Midbrain (tissue), 1 donor: ENCODE results near the gene MS4A15.
A peak's percentile ranks its signal among the peaks of the same experiment; 100 is the strongest.
"Not testable (repeated sequence)": the region's sequence is repeated elsewhere in the genome, so short reads cannot be mapped to it uniquely, and the experiment has no call there.

Source experiments
- DNase-seq: peaks from one replicate; lab custom pipeline; 2025; lab: John Stamatoyannopoulos, UW

MS4A15 gene

DNA sequence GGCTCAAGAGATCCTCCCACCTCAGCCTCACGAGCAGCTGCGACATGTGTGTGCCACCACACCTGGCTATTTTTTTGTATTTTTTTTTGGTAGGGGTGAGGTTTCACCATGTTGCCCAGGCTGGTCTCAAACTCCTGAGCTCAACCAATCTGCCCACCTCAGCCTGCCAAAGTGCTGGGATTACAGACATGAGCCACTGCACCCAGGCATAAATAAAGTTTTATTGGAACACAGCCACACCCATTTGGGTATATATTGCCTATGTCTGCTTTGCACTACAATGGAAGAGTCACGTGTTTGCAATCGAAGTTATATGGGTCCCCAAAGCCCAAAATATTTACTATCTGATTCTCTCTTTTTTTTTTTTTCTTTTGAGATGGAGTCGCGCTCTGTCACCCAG is 1.8 kb upstream of the MS4A15 start:
- no peak for DNase-seq

DNA sequence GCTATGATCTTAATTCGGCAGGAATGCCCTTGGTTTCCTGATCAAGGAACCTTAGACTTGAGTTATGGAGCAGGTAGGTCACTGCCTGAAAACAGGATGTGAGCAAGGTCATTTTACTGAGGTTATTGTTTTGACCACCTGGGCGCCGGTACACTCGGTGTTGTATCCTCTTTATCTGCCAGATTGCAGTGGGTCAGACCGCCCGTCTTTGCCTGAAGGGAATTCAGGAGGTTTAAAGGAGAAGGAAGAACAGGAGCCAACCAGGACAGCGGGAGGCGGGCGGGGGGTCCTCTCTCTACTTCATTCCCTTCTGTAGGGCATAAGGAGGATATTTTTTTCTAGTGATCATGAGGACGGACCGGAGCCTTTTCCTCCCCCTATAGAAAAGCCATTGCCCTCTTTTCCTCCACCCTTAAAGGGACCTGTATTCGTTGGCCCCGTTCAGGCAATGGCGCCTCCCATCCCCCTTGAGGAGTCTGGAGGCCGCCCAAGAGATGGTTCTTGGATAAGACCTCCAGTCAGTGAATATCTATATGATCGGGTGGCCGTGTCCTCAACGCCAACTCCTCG is 649 bp downstream of the MS4A15 start:
- no peak for DNase-seq

DNA sequence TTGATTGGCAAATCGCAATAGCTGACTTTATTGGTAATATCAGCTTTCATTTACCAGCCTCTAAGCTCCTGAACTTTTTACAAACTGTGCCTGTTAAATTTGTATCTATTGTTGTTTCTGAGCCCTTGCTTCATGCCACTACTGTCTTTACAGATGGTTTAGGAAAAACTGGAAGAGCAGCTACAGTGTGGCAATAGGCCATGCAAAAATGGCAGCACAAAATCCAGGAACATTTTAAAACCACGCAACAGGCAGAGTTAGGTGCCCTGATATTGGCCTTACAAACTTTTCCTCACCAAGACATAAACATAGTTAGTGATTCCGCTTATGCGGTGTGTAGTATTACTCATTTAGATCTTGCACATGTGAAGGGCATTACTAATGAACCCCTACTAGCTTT is 2.0 kb downstream of the MS4A15 start:
- not testable (repeated sequence) for DNase-seq

DNA sequence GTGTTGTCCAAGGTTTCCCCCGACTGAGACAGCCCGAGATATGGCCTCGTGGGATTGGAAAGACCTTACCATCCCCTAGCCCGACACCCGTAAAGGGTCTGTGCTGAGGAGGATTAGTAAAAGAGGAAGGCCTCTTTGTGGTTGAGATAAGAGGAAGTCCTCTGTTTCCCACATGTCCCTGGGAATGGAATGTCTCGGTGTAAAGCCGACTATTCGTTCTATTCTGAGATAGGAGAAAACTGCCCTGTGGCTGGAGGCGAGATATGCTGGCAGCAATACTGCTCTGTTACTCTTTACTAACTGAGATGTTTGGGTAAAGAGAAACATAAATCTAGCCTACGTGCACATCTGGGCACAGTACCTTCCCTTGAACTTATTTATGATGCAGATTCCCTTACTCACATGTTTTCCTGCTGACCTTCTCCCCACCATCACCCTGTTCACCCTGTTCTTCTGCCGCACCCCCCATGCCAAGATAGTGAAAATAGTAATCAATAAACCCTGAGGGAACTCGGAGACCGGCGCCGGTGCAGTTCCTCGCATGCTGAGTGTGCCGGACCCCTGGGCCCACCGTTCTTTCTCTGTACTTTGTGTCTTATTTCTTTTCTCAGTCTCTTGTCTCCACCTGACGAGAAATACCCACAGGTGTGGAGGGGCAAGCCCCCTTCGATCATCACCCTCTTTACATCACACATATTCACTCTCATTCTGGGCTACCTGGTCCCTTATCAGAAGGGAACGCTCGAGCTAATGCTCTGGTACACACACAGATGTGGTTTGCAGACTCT is 3.0 kb downstream of the MS4A15 start:
- DNase-seq, result peak; percentile 1

DNA sequence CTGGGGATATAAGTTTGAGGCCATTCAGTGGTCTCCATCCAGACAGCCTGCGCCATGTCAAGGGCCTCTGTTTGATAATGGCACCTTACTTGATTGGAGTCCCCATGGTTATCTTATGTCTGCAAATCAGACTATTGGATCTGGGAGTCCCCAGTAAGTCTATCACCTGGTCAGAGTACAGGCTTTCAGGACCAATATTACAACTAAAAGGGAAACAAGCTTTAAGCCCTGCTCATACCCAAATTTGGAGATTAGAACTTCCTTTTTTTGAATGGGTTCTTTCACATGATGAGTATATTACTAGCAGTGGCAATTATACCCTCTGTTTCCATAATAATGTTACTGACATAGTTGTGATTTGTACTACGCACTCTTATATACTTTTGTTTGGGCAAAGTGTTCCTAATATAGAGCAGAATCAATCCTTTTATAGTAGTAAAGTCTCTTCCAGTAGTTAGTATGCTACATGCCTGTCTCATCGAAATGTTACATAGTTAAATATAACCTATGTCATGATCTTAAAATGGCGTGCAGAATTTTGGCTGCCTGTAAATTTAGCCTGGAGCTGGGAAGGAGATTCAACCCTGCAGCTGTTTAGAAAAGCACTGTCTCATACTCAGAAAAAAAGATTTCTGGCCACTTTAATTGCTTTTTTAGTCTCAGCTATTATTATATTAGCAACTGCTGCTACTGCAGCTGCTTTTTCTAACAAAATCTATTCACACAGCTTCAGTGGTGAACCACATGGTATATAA is 4.9 kb downstream of the MS4A15 start:
- no peak for DNase-seq

DNA sequence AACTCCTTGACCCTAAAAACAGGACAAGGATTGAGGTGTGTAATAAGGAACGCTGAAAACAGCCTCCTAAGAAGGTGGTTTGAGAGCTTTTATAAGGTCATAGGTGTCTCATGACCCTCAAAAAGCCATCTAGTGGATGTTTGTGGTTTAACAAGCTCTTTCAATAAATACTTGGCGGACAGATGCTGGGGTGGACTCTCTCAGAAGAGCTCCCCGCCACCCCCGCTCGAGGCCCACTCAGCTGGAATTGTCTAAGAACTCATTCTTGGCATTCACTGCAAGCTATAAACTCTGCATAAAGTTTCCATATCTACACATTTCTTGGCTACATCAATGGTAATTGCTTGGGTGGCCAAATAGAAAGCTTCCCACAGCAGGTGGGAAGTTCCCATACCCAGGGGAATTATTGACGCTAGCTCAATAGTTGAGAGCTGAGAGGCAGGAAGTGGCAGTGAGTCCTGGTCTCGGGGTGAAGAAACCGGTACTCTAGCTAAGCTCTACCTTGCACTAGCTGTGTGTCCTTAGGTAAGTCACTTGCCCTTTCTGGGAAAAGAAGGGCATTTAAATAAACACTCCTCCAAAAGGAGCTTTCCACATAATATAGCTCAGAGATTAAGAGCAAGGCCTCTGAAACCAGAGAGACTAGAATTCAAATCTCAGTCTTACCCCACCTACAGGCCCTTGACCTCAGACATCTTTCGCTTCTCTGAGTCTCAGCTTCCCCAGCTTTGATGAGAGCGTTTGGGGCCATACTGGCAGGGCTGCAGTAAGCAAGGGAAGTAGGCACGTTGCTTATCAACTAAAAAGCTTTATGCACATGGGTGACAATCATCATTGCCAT is 6.4 kb downstream of the MS4A15 start:
- DNase-seq, result no peak

DNA sequence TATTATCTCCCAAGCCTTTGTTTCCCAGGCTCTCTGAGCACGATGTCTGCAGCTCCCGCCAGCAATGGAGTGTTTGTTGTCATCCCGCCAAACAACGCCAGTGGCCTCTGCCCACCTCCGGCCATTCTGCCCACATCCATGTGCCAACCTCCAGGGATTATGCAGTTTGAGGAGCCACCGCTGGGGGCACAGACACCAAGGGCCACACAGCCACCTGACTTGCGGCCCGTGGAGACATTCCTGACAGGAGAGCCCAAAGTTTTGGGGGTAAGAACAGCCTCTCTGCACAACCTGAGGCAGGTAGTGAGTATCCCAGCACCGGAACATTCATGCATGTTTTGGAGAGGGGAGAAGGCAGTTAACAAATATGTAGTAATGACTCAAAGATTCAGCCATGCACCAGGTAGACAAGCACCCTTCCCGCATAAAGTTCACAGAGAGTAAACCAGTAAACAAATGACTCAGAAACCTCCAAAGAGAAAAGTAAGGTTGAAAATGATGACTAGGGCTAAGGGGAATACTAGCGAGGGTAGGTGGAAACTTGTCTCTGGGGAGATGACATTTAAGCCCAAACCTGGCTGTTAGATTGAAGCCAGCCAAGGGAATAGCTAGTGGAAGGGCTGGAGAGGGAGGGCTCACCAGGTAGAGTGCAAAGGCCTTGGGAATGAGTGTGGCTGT is 7.2 kb downstream of the MS4A15 start:
- no peak for DNase-seq

DNA sequence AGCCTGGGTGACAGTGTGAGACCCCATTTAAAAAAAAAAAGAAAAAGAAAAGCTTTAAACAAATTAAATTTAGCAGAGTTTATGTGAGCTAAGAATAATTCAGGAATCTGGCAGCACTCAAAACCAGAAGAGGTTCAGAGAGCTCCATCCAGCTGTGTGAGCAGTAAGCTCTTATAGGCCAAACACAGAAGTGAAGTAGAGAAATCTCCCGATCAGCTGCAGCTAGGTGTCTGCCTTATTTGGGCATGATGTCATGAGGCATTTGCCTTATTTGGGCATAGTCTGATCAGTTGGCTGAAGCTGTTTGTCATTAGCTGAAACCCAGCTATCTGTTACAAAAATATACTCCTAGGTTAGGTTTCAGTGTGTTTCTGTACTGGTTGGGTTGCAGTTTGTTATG is 8.2 kb downstream of the MS4A15 start:
- DNase-seq, result no peak

DNA sequence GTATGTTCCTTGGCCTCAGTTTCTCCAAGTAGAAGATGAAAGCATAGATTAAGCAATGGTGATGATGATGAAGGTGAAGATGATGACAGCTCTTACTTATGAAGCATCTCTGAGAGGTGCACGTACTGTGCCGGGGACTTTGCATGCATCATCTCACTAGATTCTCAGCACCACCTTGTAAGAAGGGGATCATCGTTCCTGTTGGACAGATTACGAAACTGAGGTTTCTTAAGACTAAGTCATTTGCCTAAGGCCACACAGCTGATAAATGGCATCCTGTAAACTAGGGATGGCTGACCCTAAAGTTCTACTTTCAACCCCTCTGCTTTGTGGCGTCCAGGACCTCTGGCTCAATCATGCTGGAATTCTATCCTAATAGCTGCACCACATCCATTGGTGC is 8.7 kb downstream of the MS4A15 start:
- DNase-seq, result no peak

DNA sequence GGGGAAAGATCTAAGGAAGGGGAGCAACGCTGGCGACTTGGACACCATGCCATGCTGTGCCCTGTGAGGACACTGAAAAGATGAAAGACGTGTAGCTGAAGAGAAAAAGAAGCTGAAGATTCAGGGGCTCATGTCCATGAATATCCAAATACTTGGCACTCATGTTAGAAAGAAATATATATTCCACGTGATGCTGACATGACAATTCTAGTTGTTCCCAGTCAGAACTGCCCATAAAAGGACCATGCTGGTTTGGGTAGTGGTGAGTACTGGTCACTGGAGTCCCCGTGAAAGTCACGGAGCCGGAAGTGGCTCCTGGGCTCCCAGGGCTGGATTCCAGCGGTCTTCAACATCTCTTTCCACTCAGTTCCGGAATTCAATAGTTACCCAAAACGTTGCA is 9.9 kb downstream of the MS4A15 start:
- no peak for DNase-seq

DNA sequence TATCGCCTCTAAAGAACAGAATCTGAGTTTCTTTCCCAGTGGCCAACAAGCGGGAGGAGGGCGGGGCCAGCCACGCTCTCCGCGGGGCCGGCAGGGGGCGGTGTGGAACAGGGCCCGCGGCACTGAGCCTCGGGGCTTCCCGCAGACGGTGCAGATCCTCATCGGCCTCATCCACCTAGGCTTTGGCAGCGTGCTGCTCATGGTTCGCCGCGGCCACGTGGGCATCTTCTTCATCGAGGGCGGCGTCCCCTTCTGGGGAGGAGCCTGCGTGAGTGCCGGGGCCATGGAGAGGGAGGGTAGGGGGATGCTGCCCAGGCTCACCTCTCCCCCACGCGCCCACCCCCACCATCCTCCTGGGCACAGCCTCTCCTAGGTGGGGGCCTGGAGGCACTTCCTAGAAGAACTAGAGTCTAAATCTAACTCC is 10.7 kb downstream of the MS4A15 start:
- no peak for DNase-seq

DNA sequence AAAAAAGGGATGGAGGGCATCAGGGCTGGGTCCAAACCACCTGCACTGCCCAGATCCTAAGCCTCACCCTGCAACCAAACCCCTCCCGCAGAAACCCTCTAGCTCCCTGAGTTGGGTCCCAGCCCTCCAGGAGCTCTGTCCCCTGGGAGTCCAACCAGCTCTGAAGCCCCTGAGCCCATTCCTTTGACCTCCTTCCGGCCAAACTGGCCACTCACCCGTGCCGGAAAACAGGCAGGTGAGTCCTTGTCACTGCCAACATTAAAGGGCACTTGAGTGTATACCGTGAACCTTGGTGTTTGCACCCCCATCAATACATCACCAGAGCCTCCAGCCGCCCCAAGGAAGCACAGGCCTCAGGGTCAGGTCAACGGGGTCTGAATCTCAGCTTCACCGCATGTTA is 11.5 kb downstream of the MS4A15 start:
- DNase-seq, result no peak

DNA sequence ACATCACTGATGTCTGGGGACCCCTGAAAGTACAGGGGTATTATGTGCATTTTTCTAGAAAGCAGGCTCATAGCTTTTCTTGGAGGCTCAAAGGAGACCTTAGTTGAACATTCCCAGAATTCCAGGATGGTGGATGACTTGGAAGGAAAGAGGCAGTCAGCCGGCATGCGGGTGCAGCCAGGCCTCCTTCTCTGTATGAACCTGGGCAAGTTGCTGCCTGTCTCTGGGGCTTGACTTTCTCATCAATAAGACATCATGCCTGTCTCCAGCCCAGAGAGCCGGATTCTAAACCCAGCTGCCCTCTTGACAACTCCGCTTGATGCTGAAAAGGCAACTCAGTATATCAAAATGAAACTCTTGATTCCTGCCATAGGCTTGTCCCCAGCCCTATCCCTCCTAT is 12.6 kb downstream of the MS4A15 start:
- no peak for DNase-seq

DNA sequence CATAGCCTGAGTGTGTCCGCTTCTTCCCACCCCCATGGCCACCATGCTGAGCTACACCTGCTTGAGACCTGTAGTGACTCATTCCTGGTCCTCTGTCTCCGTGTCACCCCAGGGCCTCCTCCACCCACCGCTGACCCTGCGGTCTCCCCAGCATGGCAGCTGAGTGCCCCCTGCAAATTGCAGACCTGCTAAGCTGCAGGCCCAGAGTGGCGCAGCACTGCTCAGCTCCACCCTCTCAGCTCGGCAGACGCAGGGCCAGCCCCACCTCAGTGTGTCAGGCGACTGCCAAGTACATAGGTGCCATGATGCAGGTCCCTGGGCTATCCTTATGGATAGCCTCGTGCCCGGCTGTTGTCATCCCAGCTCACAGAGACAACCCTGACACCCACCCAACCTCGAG is 13.1 kb downstream of the MS4A15 start:
- DNase-seq, result no peak

DNA sequence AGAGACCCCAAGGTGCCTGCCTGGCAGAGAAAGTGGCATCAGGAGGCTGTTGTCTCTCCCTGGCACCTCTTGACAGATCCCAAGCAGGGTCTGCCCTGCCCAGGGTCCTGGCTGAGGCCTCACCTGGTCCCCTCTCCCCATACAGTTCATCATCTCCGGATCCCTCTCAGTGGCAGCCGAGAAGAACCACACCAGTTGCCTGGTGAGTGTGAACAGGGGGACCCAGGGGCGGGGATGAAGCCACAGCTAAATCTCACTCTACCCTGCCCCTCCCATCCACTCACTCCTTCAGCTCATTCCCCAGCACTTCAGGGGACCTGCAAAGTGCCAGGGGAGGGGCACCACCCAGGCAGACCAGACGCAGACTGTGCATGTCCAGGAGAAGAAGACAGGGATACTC is 14.5 kb downstream of the MS4A15 start:
- no peak for DNase-seq

DNA sequence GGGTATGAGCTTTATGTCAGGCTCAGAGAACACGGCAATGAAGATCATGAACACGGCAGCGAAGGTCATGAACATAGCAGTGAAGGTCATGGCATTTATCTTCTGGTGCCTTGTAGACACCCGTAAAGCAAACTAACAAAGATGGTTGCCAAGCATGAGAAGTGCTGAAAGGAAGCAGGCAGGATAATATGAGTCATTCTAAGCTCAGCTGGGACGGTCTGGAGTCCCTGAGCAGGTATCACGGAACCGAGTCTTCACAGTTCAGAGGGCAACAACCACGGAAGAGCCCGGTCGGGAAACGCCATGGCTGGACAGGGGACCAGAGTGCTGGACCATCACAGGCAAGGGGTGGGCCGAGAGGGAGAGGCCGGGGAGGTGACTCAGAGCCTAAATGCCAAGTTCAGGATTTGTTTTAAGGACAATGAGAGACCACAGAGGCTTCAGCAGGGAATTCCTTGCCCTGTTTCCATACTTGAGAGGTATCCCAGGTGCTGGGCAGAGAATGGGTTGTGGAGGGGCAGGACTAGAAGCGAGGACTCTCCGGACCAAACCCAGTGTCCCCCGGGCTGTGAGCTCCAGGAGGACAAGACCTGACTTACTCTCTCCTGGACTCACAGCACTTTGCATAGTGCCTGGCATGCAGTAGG is 15.3 kb downstream of the MS4A15 start:
- no peak for DNase-seq

DNA sequence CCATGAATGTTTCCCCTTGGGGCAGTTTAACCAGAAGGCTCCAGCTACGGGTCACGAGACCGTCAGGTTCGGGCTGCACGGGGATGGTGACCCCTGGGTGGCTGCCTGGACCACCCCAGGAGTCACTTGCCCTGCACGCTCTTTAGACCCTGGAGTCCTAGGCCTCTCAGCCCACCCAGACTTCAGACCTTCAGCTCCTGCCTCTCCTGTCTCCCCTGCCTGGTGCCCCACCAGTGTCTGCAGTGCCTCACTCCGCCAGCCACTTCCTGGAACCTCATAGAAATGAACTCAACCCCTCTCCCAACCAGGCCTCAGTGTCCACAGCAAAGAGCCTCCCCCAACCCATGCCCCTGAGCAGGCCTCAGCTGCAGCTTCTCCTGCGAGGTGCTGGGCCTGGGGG is 16.0 kb downstream of the MS4A15 start:
- no peak for DNase-seq

DNA sequence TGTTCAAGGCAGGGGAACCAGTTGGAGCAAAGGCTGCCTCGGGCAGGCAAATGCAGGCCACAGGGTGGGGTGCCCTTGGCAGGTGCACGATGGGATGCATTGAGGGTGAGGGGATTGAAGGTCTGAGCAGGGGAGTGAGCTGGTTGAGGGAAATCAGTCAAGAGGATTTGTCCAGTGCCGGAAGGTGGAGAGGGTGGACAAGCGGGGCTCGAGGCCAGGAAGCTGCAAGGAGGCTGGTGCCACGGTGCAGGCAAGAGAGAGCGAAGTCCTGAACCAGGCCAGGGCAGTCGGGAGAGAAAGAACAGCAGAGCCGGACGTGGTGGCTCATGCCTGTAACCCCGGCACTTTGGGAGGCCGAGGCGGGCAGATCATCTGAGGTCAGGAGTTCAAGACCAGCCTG is 18.1 kb downstream of the MS4A15 start:
- DNase-seq, result no peak

DNA sequence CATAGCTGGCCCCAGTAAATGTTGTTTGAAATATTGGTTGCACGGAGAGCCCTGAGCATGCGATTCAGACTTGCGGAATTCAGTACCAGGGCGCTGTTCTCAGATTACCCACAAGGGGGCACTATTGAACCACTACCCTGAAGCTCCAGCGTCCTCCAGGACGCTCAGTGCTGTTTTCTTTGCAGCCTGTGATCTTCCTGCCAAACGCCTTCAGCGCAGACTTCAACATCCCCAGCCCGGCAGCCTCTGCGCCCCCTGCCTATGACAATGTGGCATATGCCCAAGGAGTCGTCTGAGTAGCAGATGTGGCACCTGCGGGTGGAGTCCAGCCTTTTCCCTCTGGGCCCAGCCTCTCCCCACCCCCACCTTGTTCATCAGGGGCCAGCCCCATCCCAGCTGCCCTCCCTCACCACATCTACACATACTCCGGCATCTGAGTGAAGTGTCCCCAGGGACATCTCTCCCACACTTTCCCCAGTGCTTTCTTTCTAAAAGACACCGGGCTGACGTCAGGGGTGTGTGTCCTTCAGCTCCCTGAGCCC is 18.8 kb downstream of the MS4A15 start:
- peak; percentile 84 for DNase-seq

DNA sequence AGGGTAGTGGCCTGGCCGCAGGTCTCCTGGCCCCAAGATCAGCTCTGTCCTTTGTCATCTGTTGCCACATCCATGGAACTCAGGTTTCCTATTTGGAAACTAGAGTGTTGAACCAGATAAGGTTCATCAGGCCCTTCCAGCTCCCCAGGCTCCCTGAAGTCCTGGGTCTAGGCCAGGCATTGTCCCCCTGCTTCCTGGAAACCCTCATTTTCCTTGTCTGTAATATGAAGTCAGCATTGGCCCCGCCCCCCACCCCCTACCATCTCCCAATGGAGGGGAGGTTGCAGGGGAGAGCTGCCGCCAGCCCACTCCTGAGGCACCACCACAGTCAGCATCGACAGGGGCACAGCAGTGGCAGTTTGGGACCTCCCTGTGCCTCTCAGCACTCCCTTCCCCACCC is 19.5 kb downstream of the MS4A15 start:
- no peak for DNase-seq

DNA sequence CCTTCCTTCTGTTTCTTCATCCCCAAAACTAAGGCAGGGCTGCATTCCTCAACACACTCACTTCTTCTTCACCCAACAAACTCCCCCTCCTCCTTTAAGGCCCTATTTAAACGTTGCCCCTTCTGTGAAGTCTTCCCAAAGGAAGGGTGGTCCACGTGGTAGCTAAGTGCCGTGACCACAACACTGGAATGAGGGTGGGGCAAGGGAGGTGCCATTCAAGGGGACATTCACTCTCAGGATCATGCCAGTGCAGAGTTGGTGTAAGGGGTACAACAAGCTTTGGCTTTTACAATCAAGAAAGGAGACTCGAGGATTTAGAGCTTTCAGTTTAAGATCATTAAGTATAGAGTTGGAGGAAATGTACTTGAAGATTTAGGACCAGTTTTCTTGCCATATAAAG is 20.4 kb downstream of the MS4A15 start:
- DNase-seq, result no peak
